Measurements from ENCODE around the gene PDIA6. TPM values are rescaled to one million over a fixed set of nuclear protein-coding genes. Genes with fewer than 3 reads are reported as not detected.

The PDIA6 gene
- total RNA-seq, 1 experiment from 2014 or later: 317 TPM

- intact Hi-C loops (cut with micrococcal nuclease; ENCODE audit: unreplicated experiment): loop anchor here (10.0 kb wide), 1 partner anchor 82 kb away; no protein-coding TSS in a partner anchor
- H3K27me3 Mint-ChIP-seq (ENCODE audit: unreplicated experiment): no peaks in the 10 kb centered on the region
- TF ChIP-seq, protein P1, sequence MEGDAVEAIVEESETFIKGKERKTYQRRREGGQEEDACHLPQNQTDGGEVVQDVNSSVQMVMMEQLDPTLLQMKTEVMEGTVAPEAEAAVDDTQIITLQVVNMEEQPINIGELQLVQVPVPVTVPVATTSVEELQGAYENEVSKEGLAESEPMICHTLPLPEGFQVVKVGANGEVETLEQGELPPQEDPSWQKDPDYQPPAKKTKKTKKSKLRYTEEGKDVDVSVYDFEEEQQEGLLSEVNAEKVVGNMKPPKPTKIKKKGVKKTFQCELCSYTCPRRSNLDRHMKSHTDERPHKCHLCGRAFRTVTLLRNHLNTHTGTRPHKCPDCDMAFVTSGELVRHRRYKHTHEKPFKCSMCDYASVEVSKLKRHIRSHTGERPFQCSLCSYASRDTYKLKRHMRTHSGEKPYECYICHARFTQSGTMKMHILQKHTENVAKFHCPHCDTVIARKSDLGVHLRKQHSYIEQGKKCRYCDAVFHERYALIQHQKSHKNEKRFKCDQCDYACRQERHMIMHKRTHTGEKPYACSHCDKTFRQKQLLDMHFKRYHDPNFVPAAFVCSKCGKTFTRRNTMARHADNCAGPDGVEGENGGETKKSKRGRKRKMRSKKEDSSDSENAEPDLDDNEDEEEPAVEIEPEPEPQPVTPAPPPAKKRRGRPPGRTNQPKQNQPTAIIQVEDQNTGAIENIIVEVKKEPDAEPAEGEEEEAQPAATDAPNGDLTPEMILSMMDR (IDR thresholded peaks at IDR 0.05; ENCODE audit: unreplicated experiment): no peak
- H3K4me3 Mint-ChIP-seq (ENCODE audit: low read depth, unreplicated experiment): no peak overlapping the region
- CTCF ChIA-PET: interaction anchor here (0.6 kb wide), 1 partner anchor 9 kb away, joined by 3 read pairs; no protein-coding TSS in a partner anchor
- no peaks in the 10 kb centered on the region for H3K9me3 Mint-ChIP-seq (ENCODE audit: low read depth, unreplicated experiment)
- no TSS peak for BruUV-seq (replicated peaks)
- H3K4me1 Mint-ChIP-seq (ENCODE audit: low read depth, unreplicated experiment): peaks cover 30% of the 10 kb centered on the region
- no peak for DNase-seq
- H3K36me3 Mint-ChIP-seq (ENCODE audit: insufficient read depth, unreplicated experiment): peaks cover 88% of the 10 kb centered on the region
- peak overlapping the region; percentile 42 for H3K27ac Mint-ChIP-seq (ENCODE audit: unreplicated experiment)
Measured at GRCh38 chr2:10786240-10786982, 26.2 kb downstream of the PDIA6 start.

GRCh38 chr2:10785260-10785659 is 27.3 kb downstream of the PDIA6 start:
- H3K27ac Mint-ChIP-seq (ENCODE audit: unreplicated experiment): no peak overlapping the region
- no peak for DNase-seq
- H3K36me3 Mint-ChIP-seq (ENCODE audit: insufficient read depth, unreplicated experiment): peaks cover 88% of the 10 kb centered on the region
- CTCF ChIA-PET: interaction anchor here (0.5 kb wide), 2 partner anchors 68 to 596 kb away, joined by 3 to 5 read pairs; no protein-coding TSS in a partner anchor
- TF ChIP-seq, protein P1 (IDR thresholded peaks at IDR 0.05; ENCODE audit: unreplicated experiment): no peak
- H3K27me3 Mint-ChIP-seq (ENCODE audit: unreplicated experiment): no peaks in the 10 kb centered on the region
- no peaks in the 10 kb centered on the region for H3K9me3 Mint-ChIP-seq (ENCODE audit: low read depth, unreplicated experiment)
- H3K4me1 Mint-ChIP-seq (ENCODE audit: low read depth, unreplicated experiment): peaks cover 18% of the 10 kb centered on the region
- no TSS peak for BruUV-seq (replicated peaks)
- intact Hi-C loops (cut with micrococcal nuclease; ENCODE audit: unreplicated experiment): loop anchor here (10.0 kb wide), 1 partner anchor 80 kb away; no protein-coding TSS in a partner anchor
- no peak overlapping the region for H3K4me3 Mint-ChIP-seq (ENCODE audit: low read depth, unreplicated experiment)

DNA sequence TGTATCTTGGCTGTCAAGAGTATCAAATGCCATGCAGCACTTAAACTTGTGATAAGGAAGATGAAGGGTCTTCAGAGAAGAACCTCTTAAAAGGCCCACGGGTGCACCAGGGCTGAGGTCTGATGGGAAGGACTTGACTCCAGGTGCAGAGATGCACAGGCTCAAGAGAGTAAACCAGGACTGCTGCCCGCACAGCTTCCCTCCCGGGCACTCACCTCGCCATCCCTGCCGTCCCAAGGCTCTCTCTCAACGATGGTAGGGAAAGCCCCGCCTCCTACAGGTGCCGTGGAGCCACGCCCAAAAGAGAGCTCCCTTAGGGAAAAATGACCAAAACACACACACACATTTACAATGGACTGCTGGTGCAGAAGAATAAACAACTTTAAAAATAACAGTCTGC is 27.9 kb downstream of the PDIA6 start:
- Mint-ChIP-seq H3K36me3 (ENCODE audit: insufficient read depth, unreplicated experiment) (peaks cover 88% of the 10 kb centered on the region), H3K4me3 (ENCODE audit: low read depth, unreplicated experiment) (no peak overlapping the region), H3K4me1 (ENCODE audit: low read depth, unreplicated experiment) (peaks cover 17% of the 10 kb centered on the region), H3K27me3 (ENCODE audit: unreplicated experiment) (no peaks in the 10 kb centered on the region), H3K27ac (ENCODE audit: unreplicated experiment) (no peak overlapping the region), H3K9me3 (ENCODE audit: low read depth, unreplicated experiment) (no peaks in the 10 kb centered on the region)
- DNase-seq: no peak
- CTCF ChIA-PET: no interaction called here
- BruUV-seq (replicated peaks): no TSS peak
- TF ChIP-seq, protein P1 (IDR thresholded peaks at IDR 0.05; ENCODE audit: unreplicated experiment): no peak
- intact Hi-C loops (cut with micrococcal nuclease; ENCODE audit: unreplicated experiment): loop anchor here (10.0 kb wide), 1 partner anchor 80 kb away; no protein-coding TSS in a partner anchor

DNA sequence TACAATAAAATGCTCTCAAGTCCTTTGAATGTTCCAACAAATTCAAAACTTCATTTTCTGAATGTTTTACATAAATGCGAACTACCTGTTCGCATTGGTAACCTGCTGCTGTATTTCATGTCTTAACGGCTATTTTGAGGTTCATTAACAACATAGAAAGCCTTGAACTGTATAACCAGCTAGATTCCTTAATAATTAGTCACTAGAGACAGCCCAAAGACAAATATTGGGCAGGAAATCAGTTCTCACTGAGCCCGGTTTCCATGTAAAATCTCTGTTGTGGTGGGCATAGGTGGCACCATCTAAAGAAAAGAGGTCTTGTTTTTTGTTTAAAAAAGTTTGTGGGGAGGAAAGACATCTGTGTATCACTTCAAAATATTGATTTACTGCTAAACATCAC is 29.2 kb downstream of the PDIA6 start:
- Mint-ChIP-seq H3K9me3 (ENCODE audit: low read depth, unreplicated experiment) (no peaks in the 10 kb centered on the region), H3K36me3 (ENCODE audit: insufficient read depth, unreplicated experiment) (peaks cover 90% of the 10 kb centered on the region), H3K4me3 (ENCODE audit: low read depth, unreplicated experiment) (no peak overlapping the region), H3K4me1 (ENCODE audit: low read depth, unreplicated experiment) (peaks cover 17% of the 10 kb centered on the region), H3K27ac (ENCODE audit: unreplicated experiment) (no peak overlapping the region), H3K27me3 (ENCODE audit: unreplicated experiment) (no peaks in the 10 kb centered on the region)
- intact Hi-C loops (cut with micrococcal nuclease; ENCODE audit: unreplicated experiment): loop anchor here (2.0 to 10.0 kb wide), 2 partner anchors 27 to 79 kb away; no protein-coding TSS in a partner anchor
- TF ChIP-seq, protein P1 (IDR thresholded peaks at IDR 0.05; ENCODE audit: unreplicated experiment): no peak
- TSS peak; percentile 88 for BruUV-seq (replicated peaks)
- no peak for DNase-seq
- CTCF ChIA-PET: no interaction called here
